SU-DHL-6 (cell line): ENCODE measurements around the gene CASK.

Source experiments
- H2AFZ ChIP-seq: fragments of 200-600 bp; sonication (generic); 2 replicates; pipeline ENCODE4 v1.6.1; 2014; ENCODE audit warnings: low read depth, mild to moderate bottlenecking, moderate library complexity, mixed read lengths, antibody characterized with exemption, low read length; ENCODE audit not compliant: severe bottlenecking
- H3F3A ChIP-seq: fragments of 200-600 bp; shearing (Covaris generic); 2 replicates; pipeline ENCODE4 v1.6.0; 2016; ENCODE audit warnings: antibody characterized with exemption, mild to moderate bottlenecking; ENCODE audit not compliant: insufficient read depth
- H3K27ac ChIP-seq: fragments of 200-600 bp; sonication (generic); 2 replicates; pipeline ENCODE4 v1.5.1; 2016; ENCODE audit warnings: low read depth, mild to moderate bottlenecking, low read length, moderate library complexity, mixed read lengths
- H3K27me3 ChIP-seq: fragments of 200-600 bp; sonication (generic), shearing (Covaris generic); 2 replicates; pipeline ENCODE4 v1.6.0; 2014; ENCODE audit warnings: mild to moderate bottlenecking, low read length
- H3K36me3 ChIP-seq: fragments of 200-600 bp; sonication (generic); 2 replicates; pipeline ENCODE4 v1.6.1; 2014; ENCODE audit warnings: mild to moderate bottlenecking, low read length, mixed read lengths
- H3K4me2 ChIP-seq: fragments of 300-600, 200-600 bp; shearing (Covaris generic), sonication (generic); 2 replicates; pipeline ENCODE4 v1.6.0; 2014; ENCODE audit warnings: low read length, low read depth, mild to moderate bottlenecking; ENCODE audit not compliant: poor library complexity, severe bottlenecking
- H3K4me3 ChIP-seq: fragments of 200-600 bp; sonication (generic); 2 replicates; pipeline ENCODE4 v1.5.1; 2014; ENCODE audit warnings: antibody characterized with exemption, low read length, mild to moderate bottlenecking, mixed read lengths; ENCODE audit not compliant: insufficient read depth, poor library complexity, severe bottlenecking
- H3K79me2 ChIP-seq: fragments of 200-600 bp; sonication (generic); 2 replicates; pipeline ENCODE4 v1.6.1; 2014; ENCODE audit warnings: mild to moderate bottlenecking, low read length, moderate library complexity; ENCODE audit not compliant: insufficient read depth
- H3K9ac ChIP-seq: fragments of 200-600 bp; sonication (generic); 2 replicates; pipeline ENCODE4 v1.7.0; 2014; ENCODE audit warnings: mild to moderate bottlenecking, low read length
- H3K9me2 ChIP-seq: fragments of 200-600 bp; sonication (generic); replicated peaks from 2 replicates; pipeline ENCODE4 v1.6.1; 2014; ENCODE audit warnings: low read length; ENCODE audit not compliant: insufficient read depth
- H3K9me3 ChIP-seq: fragments of 200-600 bp; sonication (generic); 2 replicates; pipeline ENCODE4 v1.6.1; 2014; ENCODE audit warnings: low read length, mixed read lengths; ENCODE audit not compliant: insufficient read depth
- H4K20me1 ChIP-seq: fragments of 200-600 bp; sonication (generic); 2 replicates; pipeline ENCODE4 v1.6.1; 2014; ENCODE audit warnings: low read depth, mild to moderate bottlenecking, antibody characterized with exemption, low read length, moderate library complexity, mixed read lengths
- CTCF ChIP-seq: fragments of 200-600 bp; sonication (generic); IDR thresholded peaks from one replicate; pipeline ENCODE4 v1.5.1; 2017; ENCODE audit warnings: antibody characterized with exemption, mild to moderate bottlenecking, low read length, moderate library complexity; ENCODE audit not compliant: insufficient read depth, poor library complexity, severe bottlenecking
- EZH2phosphoT487 ChIP-seq: fragments of 200-600 bp; sonication (generic), shearing (Covaris generic); conservative IDR thresholded peaks from 2 replicates; pipeline ENCODE4 v1.6.1; 2018; ENCODE audit warnings: mild to moderate bottlenecking, antibody characterized with exemption, low read length, moderate library complexity, mixed read lengths

CASK gene

GRCh38 chrX:41543025-41543424, 380.3 kb downstream of the CASK start:
- H3K27me3 ChIP-seq, result no peaks in the 10 kb centered on the region
- TF ChIP-seq CTCF, result no peak
- no peak for TF ChIP-seq EZH2phosphoT487
- no peaks in the 10 kb centered on the region for H3K79me2 ChIP-seq
- no peak overlapping the region for H2AFZ ChIP-seq
- no peak overlapping the region for H3K9ac ChIP-seq
- H3F3A ChIP-seq, result no peaks in the 10 kb centered on the region
- H3K9me2 ChIP-seq, result no peaks in the 10 kb centered on the region
- H3K9me3 ChIP-seq, result no peaks in the 10 kb centered on the region
- no peaks in the 10 kb centered on the region for H3K36me3 ChIP-seq
- no peak overlapping the region for H3K27ac ChIP-seq
- H4K20me1 ChIP-seq, result no peaks in the 10 kb centered on the region
- H3K4me3 ChIP-seq, result no peak overlapping the region
- H3K4me2 ChIP-seq, result no peak overlapping the region

- no peak for TF ChIP-seq CTCF
- no peak for TF ChIP-seq EZH2phosphoT487
- H2AFZ ChIP-seq, result no peak overlapping the region
- H3K4me3 ChIP-seq, result no peak overlapping the region
- H3K9me2 ChIP-seq, result no peaks in the 10 kb centered on the region
- H3K79me2 ChIP-seq, result no peaks in the 10 kb centered on the region
- no peaks in the 10 kb centered on the region for H4K20me1 ChIP-seq
- no peaks in the 10 kb centered on the region for H3K36me3 ChIP-seq
- no peaks in the 10 kb centered on the region for H3F3A ChIP-seq
- H3K9ac ChIP-seq, result no peak overlapping the region
- no peaks in the 10 kb centered on the region for H3K27me3 ChIP-seq
- no peaks in the 10 kb centered on the region for H3K9me3 ChIP-seq
- H3K27ac ChIP-seq, result no peak overlapping the region
- no peak overlapping the region for H3K4me2 ChIP-seq
These were observed 380.8 kb downstream of the CASK start for GRCh38 chrX:41542536-41542935.

GRCh38 chrX:41542135-41542534, 381.2 kb downstream of the CASK start:
- Histone ChIP-seq H3F3A (no peaks in the 10 kb centered on the region), H3K27ac (no peak overlapping the region), H3K4me3 (no peak overlapping the region), H3K79me2 (no peaks in the 10 kb centered on the region), H2AFZ (no peak overlapping the region), H3K36me3 (no peaks in the 10 kb centered on the region), H3K4me2 (no peak overlapping the region), H4K20me1 (no peaks in the 10 kb centered on the region), H3K9me2 (no peaks in the 10 kb centered on the region), H3K9ac (no peak overlapping the region), H3K27me3 (no peaks in the 10 kb centered on the region), H3K9me3 (no peaks in the 10 kb centered on the region)
- TF ChIP-seq EZH2phosphoT487 (no peak), CTCF (no peak)

- no peaks in the 10 kb centered on the region for H4K20me1 ChIP-seq
- H3K9me2 ChIP-seq, result no peaks in the 10 kb centered on the region
- H3F3A ChIP-seq, result no peaks in the 10 kb centered on the region
- no peak overlapping the region for H3K27ac ChIP-seq
- no peaks in the 10 kb centered on the region for H3K36me3 ChIP-seq
- H3K4me3 ChIP-seq, result no peak overlapping the region
- H3K9ac ChIP-seq, result no peak overlapping the region
- no peak overlapping the region for H2AFZ ChIP-seq
- no peaks in the 10 kb centered on the region for H3K9me3 ChIP-seq
- no peak for TF ChIP-seq CTCF
- TF ChIP-seq EZH2phosphoT487, result no peak
- H3K27me3 ChIP-seq, result no peaks in the 10 kb centered on the region
- no peak overlapping the region for H3K4me2 ChIP-seq
- H3K79me2 ChIP-seq, result no peaks in the 10 kb centered on the region
These were observed 382.0 kb downstream of the CASK start for GRCh38 chrX:41541386-41541785.
